HAP-1 (cell line): ENCODE results near the gene STAT4.

ENCODE experiments used
- DNase-seq, 2 experiments: peaks; one replicate each; pipeline ENCODE4 v3.0.0-alpha.2; 2016 to 2020; ENCODE audit warnings: low spot score in 2 of 2
- H3K27me3 ChIP-seq: fragments of 250-450 bp; sonication (Bioruptor Pico); 2 replicates; pipeline ENCODE4 v1.5.1; 2020; ENCODE audit warnings: low read depth, mild to moderate bottlenecking, moderate library complexity
- H3K36me3 ChIP-seq: fragments of 250-450 bp; sonication (Bioruptor Pico); replicated peaks from 2 replicates; pipeline ENCODE4 v1.5.1; 2020; ENCODE audit warnings: mild to moderate bottlenecking
- H3K4me1 ChIP-seq: fragments of 250-450 bp; sonication (Bioruptor Pico); 2 replicates; pipeline ENCODE4 v1.5.1; 2020; ENCODE audit warnings: mild to moderate bottlenecking
- H3K4me3 ChIP-seq: fragments of 250-450 bp; sonication (Bioruptor Pico); 2 replicates; pipeline ENCODE4 v1.5.1; 2020; ENCODE audit warnings: mild to moderate bottlenecking, moderate library complexity
- H3K9me3 ChIP-seq: fragments of 250-450 bp; sonication (Bioruptor Pico); 2 replicates; pipeline ENCODE4 v1.5.1; 2020; ENCODE audit warnings: mild to moderate bottlenecking, moderate library complexity
- in situ Hi-C: fragments of 300-500 bp; cut with MboI; formaldehyde crosslinking; loops from 3 replicates; pipeline ENCODE4 v1.14.3; 2020; ENCODE audit warnings: low sequenced_read_pairs, inconsistent platforms, mixed read lengths

Gene STAT4

GRCh38 chr2:191030521-191031154, 120.2 kb downstream of the STAT4 start:
- in situ Hi-C loops, result no loop called here
- H3K4me1 ChIP-seq, result no peaks in the 10 kb centered on the region; the same call in 1 of the 2 replicates

GRCh38 chr2:191029280-191029950, 121.4 kb downstream of the STAT4 start:
- Histone ChIP-seq H3K4me3 (no peak overlapping the region), H3K36me3 (no peaks in the 10 kb centered on the region), H3K9me3 (no peaks in the 10 kb centered on the region), H3K27me3 (peaks cover 4% of the 10 kb centered on the region), H3K4me1 (no peaks in the 10 kb centered on the region; the same call in 1 of the 2 replicates)
- in situ Hi-C loops, result no loop called here
- no peak for DNase-seq

More at GRCh38 chr2:191030521-191031154, 120.2 kb downstream of the STAT4 start:
- Histone ChIP-seq H3K27me3 (peaks cover 4% of the 10 kb centered on the region), H3K9me3 (no peaks in the 10 kb centered on the region), H3K36me3 (no peaks in the 10 kb centered on the region), H3K4me3 (no peak overlapping the region)
- peak; percentile 61 to 65 for DNase-seq

GRCh38 chr2:191026377-191026776, 124.4 kb downstream of the STAT4 start:
- H3K27me3 ChIP-seq, result peaks cover 4% of the 10 kb centered on the region
- in situ Hi-C loops, result no loop called here
- no peaks in the 10 kb centered on the region for H3K9me3 ChIP-seq
- DNase-seq, result no peak
- H3K4me1 ChIP-seq, result 0 out of 2 replicates have a peak, but pooled peaks cover 3% of the 10 kb centered on the region
- H3K4me3 ChIP-seq, result no peak overlapping the region
- H3K36me3 ChIP-seq, result no peaks in the 10 kb centered on the region

- H3K9me3 ChIP-seq, result no peaks in the 10 kb centered on the region
- no peaks in the 10 kb centered on the region for H3K36me3 ChIP-seq
- peaks cover 4% of the 10 kb centered on the region for H3K27me3 ChIP-seq
- no peak for DNase-seq
- no peak overlapping the region for H3K4me3 ChIP-seq
- in situ Hi-C loops, result no loop called here
- peaks cover 8% of the 10 kb centered on the region for H3K4me1 ChIP-seq
These were observed 125.7 kb downstream of the STAT4 start for GRCh38 chr2:191025135-191025534.

GRCh38 chr2:191023235-191023679, 127.5 kb downstream of the STAT4 start:
- Histone ChIP-seq H3K36me3 (no peaks in the 10 kb centered on the region), H3K4me3 (no peak overlapping the region)
- in situ Hi-C loops, result no loop called here

GRCh38 chr2:191020742-191021381, 129.9 kb downstream of the STAT4 start:
- Histone ChIP-seq H3K36me3 (no peaks in the 10 kb centered on the region), H3K27me3 (no peaks in the 10 kb centered on the region), H3K4me3 (peak overlapping the region; percentile 55), H3K4me1 (peaks cover 12% of the 10 kb centered on the region), H3K9me3 (no peaks in the 10 kb centered on the region)
- in situ Hi-C loops, result no loop called here
- DNase-seq, result no peak

More at GRCh38 chr2:191023235-191023679, 127.5 kb downstream of the STAT4 start:
- DNase-seq, result no peak
- Histone ChIP-seq H3K4me1 (peaks cover 12% of the 10 kb centered on the region), H3K9me3 (no peaks in the 10 kb centered on the region), H3K27me3 (peaks cover 4% of the 10 kb centered on the region)

GRCh38 chr2:191020221-191020741, 130.5 kb downstream of the STAT4 start:
- Histone ChIP-seq H3K9me3 (no peaks in the 10 kb centered on the region), H3K4me1 (peaks cover 12% of the 10 kb centered on the region), H3K27me3 (no peaks in the 10 kb centered on the region), H3K4me3 (peak overlapping the region; percentile 55), H3K36me3 (no peaks in the 10 kb centered on the region)
- in situ Hi-C loops, result no loop called here
- DNase-seq, result peak; percentile 92 to 95

- no peaks in the 10 kb centered on the region for H3K9me3 ChIP-seq
- H3K36me3 ChIP-seq, result no peaks in the 10 kb centered on the region
- H3K4me3 ChIP-seq, result no peak overlapping the region
- no peak for DNase-seq
- no peaks in the 10 kb centered on the region for H3K27me3 ChIP-seq
- peaks cover 12% of the 10 kb centered on the region for H3K4me1 ChIP-seq
- in situ Hi-C loops, result no loop called here
These were observed 131.4 kb downstream of the STAT4 start for GRCh38 chr2:191019376-191019775.

GRCh38 chr2:191018643-191019119, 132.1 kb downstream of the STAT4 start:
- no peaks in the 10 kb centered on the region for H3K27me3 ChIP-seq
- peaks cover 12% of the 10 kb centered on the region for H3K4me1 ChIP-seq
- no peak for DNase-seq
- in situ Hi-C loops, result no loop called here
- H3K4me3 ChIP-seq, result no peak overlapping the region
- H3K36me3 ChIP-seq, result no peaks in the 10 kb centered on the region
- no peaks in the 10 kb centered on the region for H3K9me3 ChIP-seq

- Histone ChIP-seq H3K4me3 (no peak overlapping the region), H3K4me1 (peaks cover 14% of the 10 kb centered on the region), H3K27me3 (no peaks in the 10 kb centered on the region), H3K36me3 (no peaks in the 10 kb centered on the region), H3K9me3 (no peaks in the 10 kb centered on the region)
- in situ Hi-C loops, result no loop called here
- DNase-seq, result no peak
These were observed 132.7 kb downstream of the STAT4 start for GRCh38 chr2:191018048-191018447.

- Histone ChIP-seq H3K36me3 (no peaks in the 10 kb centered on the region), H3K4me1 (peaks cover 14% of the 10 kb centered on the region), H3K9me3 (no peaks in the 10 kb centered on the region), H3K4me3 (no peak overlapping the region), H3K27me3 (no peaks in the 10 kb centered on the region)
- in situ Hi-C loops, result no loop called here
- DNase-seq, result no peak
These were observed 135.0 kb downstream of the STAT4 start for GRCh38 chr2:191015831-191016230.

- Histone ChIP-seq H3K36me3 (peaks cover 1% of the 10 kb centered on the region; the same call in 1 of the 2 replicates), H3K4me1 (peaks cover 12% of the 10 kb centered on the region), H3K27me3 (no peaks in the 10 kb centered on the region), H3K4me3 (no peak overlapping the region), H3K9me3 (no peaks in the 10 kb centered on the region)
- in situ Hi-C loops, result no loop called here
- DNase-seq, result no peak
These were observed 135.6 kb downstream of the STAT4 start for GRCh38 chr2:191015239-191015638.

- in situ Hi-C loops, result no loop called here
- H3K4me3 ChIP-seq, result peak overlapping the region; percentile 84
- H3K36me3 ChIP-seq, result peaks cover 5% of the 10 kb centered on the region; the same call in 1 of the 2 replicates
- no peak for DNase-seq
- H3K4me1 ChIP-seq, result peaks cover 8% of the 10 kb centered on the region
- H3K9me3 ChIP-seq, result no peaks in the 10 kb centered on the region
- no peaks in the 10 kb centered on the region for H3K27me3 ChIP-seq
These were observed 136.2 kb downstream of the STAT4 start for GRCh38 chr2:191014653-191015020.
